ENCODE data around the gene PLCG1.
A peak's percentile ranks its signal among the peaks of the same experiment; 100 is the strongest.
"Not testable (repeated sequence)": the region's sequence is repeated elsewhere in the genome, so short reads cannot be mapped to it uniquely, and the experiment has no call there.

The PLCG1 gene

GRCh38 chr20:41125530-41126457, 11.5 kb upstream of the PLCG1 start:
- no peak for DNase-seq

- no peak for DNase-seq
Measured at GRCh38 chr20:41126719-41127118, 10.6 kb upstream of the PLCG1 start.

GRCh38 chr20:41128317-41128716, 9.0 kb upstream of the PLCG1 start:
- not testable (repeated sequence) for DNase-seq

GRCh38 chr20:41131594-41132387, 5.6 kb upstream of the PLCG1 start:
- DNase-seq, result no peak

GRCh38 chr20:41132388-41132775, 5.0 kb upstream of the PLCG1 start:
- DNase-seq, result not testable (repeated sequence)

- DNase-seq, result no peak
Measured at GRCh38 chr20:41133709-41134361, 3.5 kb upstream of the PLCG1 start.

GRCh38 chr20:41134362-41135186, 2.8 kb upstream of the PLCG1 start:
- no peak for DNase-seq

GRCh38 chr20:41135187-41135887, 2.0 kb upstream of the PLCG1 start:
- DNase-seq, result no peak

- no peak for DNase-seq
Measured at GRCh38 chr20:41135888-41136679, 1.3 kb upstream of the PLCG1 start.

GRCh38 chr20:41137614-41138474, 501 bp downstream of the PLCG1 start:
- peak; percentile 91 for DNase-seq

- DNase-seq, result no peak
Measured at GRCh38 chr20:41138475-41139226, 1.3 kb downstream of the PLCG1 start.

GRCh38 chr20:41139227-41140093, 2.1 kb downstream of the PLCG1 start:
- DNase-seq, result no peak

- DNase-seq, result no peak
Measured at GRCh38 chr20:41140226-41141133, 3.1 kb downstream of the PLCG1 start.

GRCh38 chr20:41141153-41141815, 3.9 kb downstream of the PLCG1 start:
- peak; percentile 48 for DNase-seq

GRCh38 chr20:41142245-41142644, 4.9 kb downstream of the PLCG1 start:
- no peak for DNase-seq

GRCh38 chr20:41142919-41143318, 5.6 kb downstream of the PLCG1 start:
- no peak for DNase-seq
